ACHN (cell line): ENCODE data around the gene RPS10.

Experiments used
- DNase-seq: peaks from one replicate; pipeline ENCODE4 v3.0.0-alpha.2; 2015
- in situ Hi-C: cut with HindIII; loops from 2 replicates; pipeline ENCODE4 v1.10.0; 2017; ENCODE audit warnings: low sequenced_read_pairs, low pct_ligation_motif_present, low pct_unique_long_range_greater_than_20kb

RPS10 gene

DNA sequence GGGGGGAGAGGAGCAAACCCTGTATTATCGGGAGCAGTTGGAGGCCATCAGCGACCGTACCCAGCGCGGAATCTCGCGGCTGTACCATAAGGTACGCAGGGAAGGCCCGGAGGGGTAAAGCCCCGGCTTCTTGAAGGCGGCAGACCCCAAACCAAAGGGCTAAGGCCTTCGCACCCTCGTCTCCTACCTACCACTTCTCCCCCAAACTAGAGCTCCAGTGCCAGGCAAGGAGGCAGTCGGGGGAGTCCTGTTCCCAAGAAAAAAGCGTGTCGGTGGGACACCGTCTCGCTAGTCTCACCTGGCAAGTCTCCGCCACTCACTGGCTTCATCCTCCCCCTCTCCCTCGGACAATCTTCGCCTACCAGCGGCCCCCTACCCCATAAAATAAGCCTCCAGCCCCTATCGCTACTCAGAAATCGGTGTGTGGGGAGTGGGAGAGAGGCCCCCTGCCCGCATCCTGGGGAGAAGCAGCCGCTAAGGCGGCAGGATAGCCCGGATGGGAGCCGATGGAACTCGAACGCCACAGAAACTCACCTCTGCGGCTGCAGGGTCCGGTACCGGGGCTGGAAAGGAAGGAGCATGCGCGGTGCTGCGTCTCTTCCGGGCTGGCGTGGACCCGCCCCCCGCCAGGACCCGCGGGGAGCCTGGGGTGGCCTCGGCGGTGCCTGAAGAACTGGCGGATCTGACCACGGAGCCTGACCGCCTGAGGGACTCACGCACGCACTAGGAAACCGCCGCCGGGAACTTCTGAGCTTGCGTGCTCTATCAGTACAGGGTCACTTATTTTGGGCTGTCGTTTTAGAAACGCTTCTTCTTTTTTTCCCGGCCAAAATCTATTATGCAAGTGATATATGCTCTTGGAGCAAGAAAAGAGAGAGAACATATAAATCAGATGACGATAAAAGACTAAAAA, at the start of gene RPS10:
Gene RPS10 (minus strand): TSS at position 572 of the 913 bp plus-strand sequence. CDS start 848 bp downstream, outside the sequence.
- DNase-seq = peak; percentile 88
- in situ Hi-C loops = no loop called here

DNA sequence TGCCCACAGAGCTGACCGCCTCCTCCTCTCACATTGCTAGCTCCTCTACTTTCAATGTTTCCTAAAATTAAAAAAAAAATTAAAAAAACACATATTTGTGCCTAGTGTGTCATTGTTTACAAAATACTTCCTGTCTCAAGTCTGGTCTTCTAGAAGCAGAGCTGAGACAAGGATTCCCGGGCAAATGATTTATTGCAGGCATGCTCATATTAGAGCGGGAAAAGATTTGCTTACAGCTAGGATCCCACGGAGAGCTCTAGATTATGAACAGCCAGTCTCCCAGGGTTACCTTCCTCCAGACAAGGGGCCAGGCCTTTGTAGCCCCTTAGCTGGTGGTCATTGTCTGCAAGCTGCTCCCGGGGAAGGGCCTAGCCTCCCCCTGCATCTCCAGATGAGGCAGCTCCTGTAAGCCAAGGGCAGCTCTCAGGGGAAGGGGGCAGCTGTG, 49.4 kb upstream of the RPS10 start:
- no peak for DNase-seq
- in situ Hi-C loops = no loop called here

DNA sequence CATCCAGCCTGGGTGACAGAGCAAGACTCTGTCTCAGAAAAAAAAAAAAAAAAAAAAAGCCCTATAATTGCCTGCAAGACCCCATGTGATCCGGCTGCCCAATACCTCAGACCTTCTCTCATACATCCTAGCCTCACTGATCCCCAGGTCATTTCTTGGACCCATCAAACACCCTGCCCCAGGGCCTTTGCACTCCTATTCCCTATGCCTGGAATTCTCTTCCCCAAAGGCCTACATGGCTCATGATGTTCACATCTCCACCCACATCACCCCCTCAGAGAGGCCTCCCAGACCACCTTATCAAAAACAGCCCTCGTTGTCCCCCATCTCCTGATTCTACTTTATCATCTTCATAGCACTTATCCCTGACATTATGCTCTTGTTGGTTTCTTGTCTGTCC, 48.9 kb upstream of the RPS10 start:
- DNase-seq = no peak
- in situ Hi-C loops = no loop called here

DNA sequence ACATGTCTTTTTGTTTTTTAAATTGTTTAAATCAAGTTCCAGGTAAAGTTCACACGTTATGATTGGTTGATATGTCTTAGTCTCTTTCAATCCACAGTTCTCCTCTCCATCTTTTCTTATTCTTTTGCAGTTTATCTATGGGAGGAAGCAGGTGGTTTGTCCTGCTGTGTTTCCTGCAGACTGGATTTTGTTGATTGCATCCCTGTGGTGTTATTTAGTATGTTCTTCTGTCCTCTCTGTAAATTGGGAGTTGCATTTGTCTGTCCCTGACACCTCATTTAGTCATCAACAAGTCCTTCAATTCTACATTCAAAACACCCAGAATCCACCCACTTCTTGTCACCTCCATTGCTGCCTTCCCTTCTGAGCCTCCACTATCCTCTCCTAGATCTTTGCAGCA, 48.1 kb upstream of the RPS10 start:
- DNase-seq = no peak
- in situ Hi-C loops = no loop called here

DNA sequence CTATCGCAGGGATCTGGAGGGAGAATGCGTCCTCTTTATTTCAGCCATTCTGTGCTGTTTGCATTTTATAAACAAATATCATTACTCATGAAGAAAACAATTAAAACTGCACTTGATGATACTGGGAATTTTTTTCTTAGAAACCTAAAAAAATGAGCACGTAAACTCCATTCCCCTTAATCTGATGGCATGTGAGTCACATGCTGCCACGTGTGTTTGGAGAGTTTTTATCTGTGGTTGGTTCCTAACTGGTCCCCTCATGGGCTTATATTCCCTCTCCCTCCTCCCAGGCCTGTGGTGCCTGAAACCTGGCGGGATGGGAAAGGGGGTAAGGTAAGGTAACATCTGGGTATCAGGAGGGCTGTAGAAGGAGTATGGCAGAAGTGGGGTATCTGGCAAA, 46.6 kb upstream of the RPS10 start:
- in situ Hi-C loops = no loop called here
- DNase-seq = no peak

DNA sequence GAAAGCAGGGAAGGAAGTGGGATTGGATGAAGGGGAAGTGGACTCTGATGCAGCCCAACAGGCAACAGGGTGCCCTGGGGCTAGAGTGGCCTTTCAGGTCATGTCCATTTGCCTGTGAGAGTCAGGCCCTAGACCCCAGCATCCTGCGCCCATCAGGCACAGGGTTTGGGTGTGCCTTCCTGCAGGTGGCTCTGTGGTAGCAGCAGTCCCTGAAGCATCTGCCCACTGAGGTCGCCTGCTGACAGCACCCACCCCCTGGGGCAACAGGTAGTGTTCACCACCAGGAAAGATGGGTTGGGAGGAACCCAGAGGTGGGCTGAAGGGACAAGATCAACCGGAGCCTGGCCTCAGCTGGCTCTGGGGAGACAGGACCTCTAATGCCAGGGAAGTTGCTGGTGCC, 43.6 kb upstream of the RPS10 start:
- in situ Hi-C loops = no loop called here
- no peak for DNase-seq

DNA sequence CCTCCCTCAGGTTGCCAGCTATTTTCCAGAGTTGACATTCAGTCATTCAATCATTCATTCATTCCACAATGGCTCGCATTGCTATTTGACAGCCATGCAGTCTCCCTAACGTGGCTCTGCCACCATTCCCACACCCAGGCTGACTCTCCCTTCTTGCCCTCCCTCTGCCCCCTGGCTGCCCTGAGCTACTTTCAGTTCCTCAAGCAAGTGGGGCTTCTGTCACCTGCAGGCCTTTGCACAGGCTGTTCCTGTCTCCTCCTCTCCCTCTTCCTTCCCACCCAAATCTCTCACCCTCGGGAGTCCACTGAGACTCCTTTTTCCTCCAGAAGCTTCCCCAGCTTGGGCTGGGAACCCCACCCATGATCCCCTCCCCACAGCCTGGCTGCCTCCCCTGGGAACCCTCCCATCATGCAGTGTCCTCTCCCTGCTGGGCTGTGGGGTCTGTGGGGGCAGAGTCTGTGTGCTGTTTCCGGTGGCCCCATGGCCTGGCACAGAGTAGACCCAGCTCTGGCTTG, 42.6 kb upstream of the RPS10 start:
- in situ Hi-C loops = no loop called here
- DNase-seq = no peak

DNA sequence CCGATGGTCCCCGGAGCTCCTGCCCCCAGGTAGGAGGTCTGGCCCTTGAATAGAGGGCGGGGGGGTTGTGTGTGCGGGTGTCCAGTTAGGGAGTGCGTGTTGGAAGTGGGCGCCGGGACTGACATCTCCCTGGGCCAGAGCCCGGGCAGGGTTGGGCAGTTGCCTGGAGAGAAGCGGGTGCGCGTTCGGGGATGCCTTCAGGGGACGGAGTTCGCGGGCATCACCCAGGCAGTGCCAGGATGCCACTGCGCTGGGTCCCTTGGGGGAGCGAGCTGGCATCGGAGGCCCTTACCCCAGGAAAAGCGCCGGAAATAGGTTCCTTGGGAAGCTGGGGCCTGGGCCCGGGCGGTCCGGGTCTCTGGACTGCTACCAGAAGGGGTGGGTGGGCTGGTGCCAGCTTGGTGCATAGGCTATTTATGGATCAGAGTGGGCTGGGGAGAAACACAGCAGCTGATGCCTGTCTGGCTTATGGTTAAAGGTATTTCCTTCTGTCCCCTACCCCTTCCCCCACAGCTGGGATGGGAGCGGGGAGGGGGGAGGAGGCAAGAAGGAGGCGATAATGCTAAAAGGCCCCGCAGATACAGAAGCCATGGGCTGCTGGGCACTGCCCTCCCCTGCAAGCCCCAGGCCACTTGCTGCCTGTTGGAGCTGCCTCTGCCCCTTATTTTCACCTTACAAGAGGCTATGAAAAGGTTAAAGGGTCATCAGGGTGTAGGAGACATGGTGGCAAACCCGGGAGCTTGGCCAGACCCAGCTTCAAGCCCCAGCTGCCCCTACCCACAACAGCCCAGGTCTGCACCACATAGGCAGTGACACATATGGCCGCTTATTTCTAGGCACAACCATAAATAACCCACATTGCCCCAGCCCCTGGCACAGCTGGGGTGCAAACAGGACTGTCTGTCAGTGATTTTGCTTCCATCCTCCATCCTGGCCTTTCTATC, 40.6 kb upstream of the RPS10 start:
- in situ Hi-C loops = no loop called here
- DNase-seq = no peak

DNA sequence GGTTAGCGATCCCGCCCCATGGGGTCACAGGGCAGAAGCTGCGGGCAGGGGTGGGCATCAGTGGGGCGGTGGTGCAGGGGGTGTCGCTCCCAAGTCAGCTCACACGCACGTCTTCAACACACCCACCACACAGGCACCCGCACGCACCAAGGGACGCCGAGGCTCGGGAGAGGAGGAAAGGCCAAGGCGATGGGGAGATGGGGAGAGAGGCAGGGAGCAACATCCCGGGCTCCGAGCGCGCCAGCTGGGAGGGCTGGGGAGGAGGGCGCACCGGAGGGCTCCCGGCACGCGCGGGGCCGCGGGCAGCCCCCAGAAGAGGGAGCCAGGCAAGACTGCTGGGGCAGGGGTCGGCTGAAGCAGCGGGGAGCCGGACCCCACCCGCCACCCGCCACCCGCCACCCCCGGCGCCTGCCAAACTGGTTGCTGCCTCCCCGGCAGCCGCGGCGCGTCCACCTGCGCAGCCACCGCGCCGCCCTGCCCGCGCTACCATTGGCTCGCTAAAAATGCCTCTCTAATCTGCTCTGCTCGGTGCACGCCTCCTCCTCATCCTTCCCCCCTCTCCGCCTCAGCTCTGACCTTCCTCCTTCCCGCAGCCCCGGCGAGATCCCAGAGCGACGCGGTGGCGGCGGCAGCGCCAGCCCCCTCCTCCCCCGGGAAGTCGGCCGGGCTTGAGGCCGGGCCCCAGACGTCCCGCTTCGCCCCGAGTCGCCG, 39.8 kb upstream of the RPS10 start, which contains the start of gene PACSIN1:
Gene PACSIN1 (plus strand): TSS at position 546 of the 711 bp plus-strand sequence. CDS start 60,230 bp downstream, outside the sequence.
- DNase-seq = peak; percentile 15
- in situ Hi-C loops = no loop called here

DNA sequence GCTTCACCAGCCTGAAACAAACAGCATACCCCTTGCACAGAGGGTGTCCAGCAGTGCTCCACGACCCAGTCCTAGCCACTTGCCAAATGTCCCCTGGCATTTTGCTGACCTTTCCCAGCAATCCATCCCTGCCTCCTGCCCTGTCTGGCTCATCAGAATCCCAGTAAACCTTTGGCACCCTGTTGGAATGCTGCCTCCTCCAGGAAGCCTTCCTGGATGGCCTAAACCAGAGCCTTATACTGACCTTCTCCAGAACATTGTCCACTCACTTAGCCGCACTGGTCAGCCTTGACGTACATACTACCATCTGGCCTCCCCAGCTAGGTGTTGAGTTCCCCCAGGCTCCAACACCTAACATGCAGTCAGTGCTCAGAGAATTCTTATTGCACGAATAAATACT, 38.0 kb upstream of the RPS10 start:
- DNase-seq = no peak
- in situ Hi-C loops = no loop called here

DNA sequence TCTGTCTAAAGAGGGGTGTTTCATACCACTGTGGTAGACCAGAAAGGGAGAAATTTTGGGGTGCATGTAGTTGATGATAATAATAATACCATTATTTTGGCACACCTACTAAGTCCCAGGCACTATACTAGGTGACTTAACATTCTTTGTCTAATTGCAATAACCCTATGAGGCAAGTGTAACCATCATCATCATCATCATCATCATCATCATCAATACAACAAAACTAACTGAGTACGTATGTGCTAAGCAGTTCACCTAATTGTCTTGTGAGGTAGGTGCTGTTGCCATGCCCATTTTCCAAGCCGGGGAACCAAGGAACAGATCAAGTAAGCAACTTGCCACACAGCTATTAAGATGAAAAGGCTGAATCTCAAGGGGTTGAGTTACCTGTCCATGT, 37.4 kb upstream of the RPS10 start:
- DNase-seq = no peak
- in situ Hi-C loops = no loop called here

DNA sequence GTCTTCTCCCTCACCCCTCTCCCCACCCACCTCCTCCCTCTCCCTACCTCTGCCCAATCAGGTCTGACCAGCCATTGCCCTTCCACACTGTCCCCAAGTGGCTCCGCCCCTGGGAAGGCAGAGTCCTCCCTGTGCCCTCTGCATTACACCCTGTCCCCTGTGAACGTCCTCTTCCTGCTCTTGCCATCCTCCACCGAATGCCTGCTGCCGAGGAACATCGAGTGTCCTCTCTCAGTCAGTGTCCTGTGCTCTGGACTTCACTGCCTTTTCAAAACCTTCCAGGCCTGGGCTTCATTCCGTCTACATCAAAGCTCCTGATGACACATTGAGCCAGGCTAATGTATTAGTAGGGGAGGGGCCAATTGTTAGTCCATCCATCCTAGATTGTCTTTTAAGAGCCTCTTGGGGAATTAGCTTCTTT, 36.7 kb upstream of the RPS10 start:
- in situ Hi-C loops = no loop called here
- peak; percentile 28 for DNase-seq

DNA sequence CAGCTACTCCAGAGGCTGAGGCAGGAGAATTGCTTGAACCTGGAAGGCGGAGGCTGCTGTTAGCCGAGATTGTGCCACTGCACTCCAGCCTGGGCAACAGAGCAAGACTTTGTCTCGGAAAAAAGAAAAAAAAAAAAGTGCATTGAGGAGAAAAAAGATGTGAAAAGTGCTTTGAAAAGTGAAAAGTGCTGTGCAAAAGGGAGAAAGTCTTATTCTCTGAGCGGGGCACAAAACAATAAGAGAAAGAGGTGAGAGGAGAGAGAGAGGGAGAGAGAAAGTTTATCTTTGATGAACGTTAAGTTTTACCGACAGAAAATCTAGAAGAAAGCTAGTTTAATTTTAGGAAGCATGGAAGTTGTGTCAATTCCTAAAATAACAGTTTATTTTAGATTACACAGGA, 36.1 kb upstream of the RPS10 start:
- no peak for DNase-seq
- in situ Hi-C loops = no loop called here

DNA sequence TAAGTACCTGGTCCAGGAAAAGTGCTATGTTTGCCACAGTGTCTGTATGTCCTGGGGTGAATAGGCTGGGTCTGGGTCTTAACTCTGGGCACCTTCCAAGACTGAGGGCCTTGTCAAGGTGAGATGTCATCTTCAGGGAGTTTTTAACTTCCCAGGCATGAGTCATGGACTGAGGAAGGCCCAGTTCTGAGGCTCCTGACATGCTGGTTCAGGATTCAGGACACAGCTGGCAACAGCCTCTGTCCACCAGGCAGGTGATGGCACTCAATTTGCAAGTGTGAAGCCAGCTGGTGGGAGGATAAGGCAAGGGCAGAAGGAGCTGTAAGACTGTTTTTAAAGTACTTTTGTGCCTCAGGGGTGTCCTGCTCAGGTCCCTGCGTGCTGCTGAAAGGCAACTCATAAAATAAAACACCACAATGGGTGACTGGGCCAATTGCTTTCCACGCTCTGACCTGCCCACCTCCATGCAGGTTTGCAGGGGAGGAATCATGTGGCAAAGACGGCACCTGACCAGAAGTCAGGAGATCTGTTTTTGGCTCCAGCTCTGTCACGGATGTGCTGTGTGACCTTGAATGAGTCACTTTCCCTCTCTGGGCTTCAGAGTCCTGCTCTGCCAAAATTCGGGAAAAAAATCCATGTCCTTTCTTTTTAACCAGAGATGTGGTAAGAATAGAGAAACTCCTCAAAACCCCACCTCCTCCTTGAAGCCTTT, 35.1 kb upstream of the RPS10 start:
- in situ Hi-C loops = no loop called here
- DNase-seq = no peak

DNA sequence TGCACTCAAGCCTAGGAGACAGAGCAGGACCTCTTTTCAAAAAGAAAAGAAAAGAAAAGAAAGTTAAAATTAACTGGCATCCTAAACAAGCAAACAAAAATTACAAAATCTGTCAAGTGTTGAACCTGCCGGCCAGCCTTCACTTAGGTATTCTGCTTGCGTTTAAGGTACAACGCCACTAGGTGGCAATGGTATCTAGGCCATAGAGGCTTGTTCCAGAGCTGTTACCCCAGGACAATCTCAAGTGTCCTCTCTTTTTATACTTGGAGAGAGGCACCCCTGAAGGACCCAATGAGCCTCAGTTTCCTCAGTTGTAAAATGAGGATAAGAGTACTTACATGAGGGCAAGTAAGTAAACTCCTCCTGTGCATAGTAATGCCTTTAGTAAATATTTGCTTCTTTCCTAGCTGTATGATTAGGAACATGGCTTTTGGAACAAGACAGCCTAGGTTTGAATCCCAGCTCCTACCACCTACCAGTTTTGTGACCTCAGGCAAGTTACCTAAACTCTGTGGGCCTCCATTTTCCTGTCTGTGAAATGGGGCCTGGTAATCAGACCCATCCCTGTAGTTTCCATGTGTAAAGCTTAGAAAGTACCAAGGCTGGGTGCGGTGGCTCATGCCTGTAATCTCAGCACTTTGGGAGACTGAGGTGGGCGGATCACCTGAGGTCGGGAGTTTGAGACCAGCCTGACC, 34.2 kb upstream of the RPS10 start:
- peak; percentile 57 for DNase-seq
- in situ Hi-C loops = no loop called here

DNA sequence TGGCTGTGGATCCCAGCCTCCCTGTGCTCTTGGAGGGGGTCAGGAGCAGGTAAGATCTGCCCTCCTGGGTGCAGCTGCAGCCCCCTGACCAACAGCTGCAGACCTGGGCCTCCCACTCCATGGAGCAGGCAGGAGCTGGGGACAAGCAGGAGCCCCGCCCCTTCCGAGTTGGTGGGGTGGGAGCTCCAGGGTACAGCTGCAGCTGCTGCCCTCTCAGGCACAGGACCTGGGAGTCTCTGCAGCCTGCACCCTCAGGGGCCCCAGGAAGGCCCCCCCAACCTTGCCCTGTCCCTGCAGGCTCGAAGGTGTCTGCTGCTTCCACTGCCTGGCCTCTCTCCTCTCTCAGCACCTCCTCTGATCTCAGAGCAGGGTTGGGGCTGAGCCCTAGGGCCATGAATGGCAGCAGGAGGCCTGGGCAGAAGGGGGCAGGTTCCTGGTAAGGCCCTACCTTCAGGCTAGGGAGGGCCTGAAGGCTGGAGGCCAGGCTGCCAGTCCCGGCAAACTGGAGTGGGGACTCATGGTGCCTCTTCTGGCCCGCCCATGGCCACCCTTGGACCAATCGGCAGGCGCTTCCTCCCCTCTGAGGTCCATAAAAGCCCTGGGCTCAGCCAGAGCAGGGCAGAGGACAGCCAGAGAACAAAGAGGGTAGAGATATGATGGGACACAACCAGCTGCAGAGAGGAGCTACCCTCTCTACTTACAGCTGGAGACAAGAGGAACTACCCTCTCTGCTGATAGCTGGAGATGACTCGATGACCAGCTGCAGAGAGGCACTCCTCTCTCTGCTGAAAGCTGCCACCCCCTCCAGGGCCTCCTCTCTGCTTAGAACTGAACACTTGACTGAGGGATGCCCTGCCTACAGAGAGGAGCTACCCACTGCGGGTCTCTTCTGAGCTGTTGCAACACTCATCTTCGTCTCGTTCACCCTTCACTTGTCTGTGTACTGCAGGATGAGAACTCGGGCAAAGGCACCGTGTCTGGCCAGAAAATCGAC, 32.2 kb upstream of the RPS10 start:
- in situ Hi-C loops = no loop called here
- peak; percentile 7 for DNase-seq
